PC-3 (cell line): ENCODE measurements around the gene MPPED1. TPM values are rescaled to one million over a fixed set of nuclear protein-coding genes. Genes with fewer than 3 reads are reported as not detected.

Experiments
- ATAC-seq: fragments of 200-7000 bp; cut with Tn5 transposase; 2 replicates; pipeline ENCODE4 v1.9.1; 2020; ENCODE audit warnings: mild to moderate bottlenecking, moderate library complexity
- BruUV-seq: library from RNA; stranded (reverse); fragments of 400-500 nt; replicated peaks from 2 replicates; lab custom pipeline; 2021; lab: Mats Ljungman, UMichigan
- CTCF ChIA-PET: fragments of 300-600 bp; sonication (Branson Sonifier 250); formaldehyde crosslinking; loops from one replicate; lab custom pipeline; 2022; ENCODE audit warnings: antibody characterized with exemption; lab: Charles Lee
- POLR2A ChIA-PET: fragments of 300-600 bp; sonication (Branson Sonifier 250); formaldehyde crosslinking; loops from one replicate; lab custom pipeline; 2022; ENCODE audit warnings: antibody characterized with exemption; ENCODE audit not compliant: unreplicated experiment; lab: Charles Lee
- DNase-seq: peaks from one replicate; pipeline ENCODE4 v3.0.0-alpha.2; 2015
- H2AFZ ChIP-seq: fragments of 300-600 bp; sonication (generic); 2 replicates; pipeline ENCODE4 v1.6.0; 2016; ENCODE audit warnings: antibody characterized with exemption, low read length
- H3F3A ChIP-seq: fragments of 300-600 bp; sonication (generic); one replicate; pipeline ENCODE4 v1.6.0; 2017; ENCODE audit warnings: antibody characterized with exemption, low read length, control low read depth, mild to moderate bottlenecking; ENCODE audit not compliant: unreplicated experiment
- H3K27ac ChIP-seq: fragments of 300-600 bp; sonication (generic); 2 replicates; pipeline ENCODE4 v1.5.1; 2016; ENCODE audit warnings: mild to moderate bottlenecking, low read length
- H3K27me3 ChIP-seq: fragments of 300-600 bp; sonication (generic); 2 replicates; pipeline ENCODE4 v1.6.1; 2016; ENCODE audit warnings: low read length, mixed read lengths
- H3K36me3 ChIP-seq: fragments of 300-600 bp; sonication (generic); 2 replicates; pipeline ENCODE4 v1.6.1; 2016; ENCODE audit warnings: low read depth, mixed run types, low read length, mixed read lengths
- H3K4me1 ChIP-seq: fragments of 300-600 bp; sonication (generic); 2 replicates; pipeline ENCODE4 v1.5.1; 2016; ENCODE audit warnings: low read length; ENCODE audit not compliant: insufficient read depth
- H3K4me2 ChIP-seq: fragments of 300-600 bp; sonication (generic); 2 replicates; pipeline ENCODE4 v1.6.0; 2016; ENCODE audit warnings: low read length
- H3K4me3 ChIP-seq: fragments of 300-600 bp; sonication (generic); 2 replicates; pipeline ENCODE4 v1.5.1; 2016; ENCODE audit warnings: mild to moderate bottlenecking, low read length, mixed read lengths
- H3K79me2 ChIP-seq: fragments of 300-600 bp; sonication (generic); 2 replicates; pipeline ENCODE4 v1.6.1; 2017; ENCODE audit warnings: low read length, mixed read lengths
- H3K9ac ChIP-seq: fragments of 300-600 bp; sonication (generic); 2 replicates; pipeline ENCODE4 v1.6.0; 2016; ENCODE audit warnings: mild to moderate bottlenecking, low read length
- H3K9me2 ChIP-seq: fragments of 300-600 bp; sonication (generic); replicated peaks from 2 replicates; pipeline ENCODE4 v1.6.1; 2016; ENCODE audit warnings: mixed run types, low read length, mixed read lengths
- H3K9me3 ChIP-seq: fragments of 300-600 bp; sonication (generic); 2 replicates; pipeline ENCODE4 v1.6.1; 2016; ENCODE audit warnings: low read length, mixed read lengths
- H4K20me1 ChIP-seq: fragments of 300-600 bp; sonication (generic); 2 replicates; pipeline ENCODE4 v1.6.1; 2016; ENCODE audit warnings: low read length, mixed read lengths
- CTCF ChIP-seq: fragments of 300-600 bp; sonication (generic); conservative IDR thresholded peaks from 2 replicates; pipeline ENCODE4 v1.5.1; 2017; ENCODE audit warnings: antibody characterized with exemption, low read depth, mild to moderate bottlenecking, low read length
- EZH2 ChIP-seq: fragments of 300-600 bp; sonication (generic); IDR thresholded peaks from one replicate; pipeline ENCODE4 v1.6.1; 2017; ENCODE audit warnings: antibody characterized with exemption, mild to moderate bottlenecking, low read length; ENCODE audit not compliant: unreplicated experiment
- EZH2phosphoT487 ChIP-seq: fragments of 300-600 bp; sonication (generic); IDR thresholded peaks from 2 replicates; pipeline ENCODE4 v1.6.1; 2018; ENCODE audit warnings: mild to moderate bottlenecking, antibody characterized with exemption, low read length, borderline replicate concordance
- intact Hi-C: fragments of 100-400 bp; cut with micrococcal nuclease; formaldehyde crosslinking; loops from 2 replicates; pipeline ENCODE4 v1.9.0; 2023
- total RNA-seq: library from RNA; depleted of rRNA; stranded (reverse); fragments of >200 nt; gene quantifications from 2 replicates; pipeline ENCODE4 v1.2.3, GENCODE V29; 2014

Gene MPPED1
- total RNA-seq, 1 experiment from 2014 or later: not detected

GRCh38 chr22:43432883-43433415 is 21.1 kb downstream of the MPPED1 start:
- TF ChIP-seq CTCF: no peak
- no peak for TF ChIP-seq EZH2
- no peak for TF ChIP-seq EZH2phosphoT487
- H3K79me2 ChIP-seq: no peaks in the 10 kb centered on the region
- ChIA-PET CTCF (no interaction called here), POLR2A (no interaction called here)
- no peak overlapping the region for H2AFZ ChIP-seq
- no peak overlapping the region for H3K4me3 ChIP-seq
- no peaks in the 10 kb centered on the region for H3K9me2 ChIP-seq
- no peak overlapping the region for H3K9ac ChIP-seq
- DNase-seq (no peak), ATAC-seq (no peak)
- H3K4me1 ChIP-seq: no peaks in the 10 kb centered on the region
- no peak overlapping the region for H3K4me2 ChIP-seq
- H4K20me1 ChIP-seq: no peaks in the 10 kb centered on the region
- H3K36me3 ChIP-seq: no peaks in the 10 kb centered on the region
- BruUV-seq: no TSS peak
- H3K27ac ChIP-seq: no peak overlapping the region
- intact Hi-C loops: no loop called here
- H3F3A ChIP-seq: no peaks in the 10 kb centered on the region
- H3K9me3 ChIP-seq: no peaks in the 10 kb centered on the region
- H3K27me3 ChIP-seq: peaks cover 15% of the 10 kb centered on the region

GRCh38 chr22:43433451-43434274 is 21.8 kb downstream of the MPPED1 start:
- DNase-seq: no peak

More at GRCh38 chr22:43433451-43434274, 21.8 kb downstream of the MPPED1 start:
- ChIA-PET CTCF (no interaction called here), POLR2A (no interaction called here)
- no peaks in the 10 kb centered on the region for H3K79me2 ChIP-seq
- no peaks in the 10 kb centered on the region for H4K20me1 ChIP-seq
- no peak overlapping the region for H3K9ac ChIP-seq
- BruUV-seq: no TSS peak
- no peaks in the 10 kb centered on the region for H3K9me3 ChIP-seq
- no peaks in the 10 kb centered on the region for H3K9me2 ChIP-seq
- no peaks in the 10 kb centered on the region for H3K36me3 ChIP-seq
- TF ChIP-seq EZH2: no peak
- no peak for TF ChIP-seq CTCF
- TF ChIP-seq EZH2phosphoT487: no peak
- intact Hi-C loops: no loop called here
- no peaks in the 10 kb centered on the region for H3F3A ChIP-seq
- H3K27ac ChIP-seq: no peak overlapping the region
- no peak overlapping the region for H2AFZ ChIP-seq
- H3K27me3 ChIP-seq: peaks cover 15% of the 10 kb centered on the region
- no peak for ATAC-seq
- H3K4me3 ChIP-seq: no peak overlapping the region
- no peaks in the 10 kb centered on the region for H3K4me1 ChIP-seq
- no peak overlapping the region for H3K4me2 ChIP-seq
